HG03520 (cell line): Measurements from ENCODE around the gene DIAPH1.

Experiments used
- ATAC-seq: cut with Tn5 transposase; IDR thresholded peaks from one replicate; pipeline ENCODE4 v1.9.1; 2021; ENCODE audit warnings: mild to moderate bottlenecking, moderate library complexity; ENCODE audit not compliant: unreplicated experiment

DIAPH1 gene

DNA sequence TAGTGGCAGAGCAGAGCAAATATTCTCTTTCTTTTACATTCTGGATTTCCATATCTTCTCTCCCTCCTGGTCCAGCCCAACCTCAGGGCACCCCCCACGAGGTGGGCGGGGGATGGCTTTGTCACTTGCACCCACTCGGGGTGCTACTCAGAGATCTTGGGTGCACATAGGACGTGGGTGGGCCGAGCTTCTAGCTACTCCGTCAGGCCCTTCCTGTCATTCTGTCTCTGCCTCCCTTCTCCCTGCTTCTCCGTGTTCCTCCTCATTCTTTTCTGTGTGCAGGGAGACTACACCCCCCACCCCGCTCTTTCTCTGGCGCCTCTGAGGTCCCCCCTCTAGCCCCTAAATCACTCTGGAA is 110.4 kb downstream of the DIAPH1 start:
- ATAC-seq = no peak

DNA sequence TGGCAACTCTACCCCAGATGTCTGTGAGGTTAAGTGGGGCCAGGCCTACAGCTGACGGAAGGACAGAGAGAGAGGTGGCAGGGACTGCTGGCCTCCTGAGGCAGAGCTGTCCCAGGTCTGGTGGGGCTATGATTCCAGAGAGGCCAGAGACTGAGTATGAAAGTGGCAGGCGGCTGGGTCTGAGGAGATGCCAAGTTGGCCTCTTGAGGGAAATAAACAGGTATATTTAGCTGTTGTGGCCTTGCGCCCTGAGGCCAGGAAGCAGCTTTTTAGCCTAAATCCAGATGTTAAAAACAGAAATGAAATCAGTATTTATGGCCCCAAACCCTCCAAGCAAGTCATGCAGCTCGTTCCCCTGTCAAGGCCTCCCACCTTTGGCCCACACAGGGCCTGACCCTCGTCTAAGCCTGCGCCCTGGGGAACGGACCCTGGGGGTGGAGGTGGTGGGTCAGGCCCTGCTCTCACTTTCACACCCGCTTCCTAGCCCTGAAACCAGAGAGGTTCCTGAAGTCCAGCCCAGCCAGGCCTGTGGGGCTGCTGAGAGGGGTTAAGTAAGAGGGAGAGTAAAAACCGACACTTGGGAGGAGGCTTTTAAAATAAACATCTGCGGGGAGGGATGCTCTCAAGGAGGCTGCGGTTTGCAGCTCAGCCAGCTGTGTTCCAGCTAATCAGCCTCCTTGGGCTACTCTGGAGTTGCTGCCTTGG is 111.3 kb downstream of the DIAPH1 start:
- no peak for ATAC-seq

- no peak for ATAC-seq
Measured at GRCh38 chr5:141506381-141507155, 112.2 kb downstream of the DIAPH1 start.

DNA sequence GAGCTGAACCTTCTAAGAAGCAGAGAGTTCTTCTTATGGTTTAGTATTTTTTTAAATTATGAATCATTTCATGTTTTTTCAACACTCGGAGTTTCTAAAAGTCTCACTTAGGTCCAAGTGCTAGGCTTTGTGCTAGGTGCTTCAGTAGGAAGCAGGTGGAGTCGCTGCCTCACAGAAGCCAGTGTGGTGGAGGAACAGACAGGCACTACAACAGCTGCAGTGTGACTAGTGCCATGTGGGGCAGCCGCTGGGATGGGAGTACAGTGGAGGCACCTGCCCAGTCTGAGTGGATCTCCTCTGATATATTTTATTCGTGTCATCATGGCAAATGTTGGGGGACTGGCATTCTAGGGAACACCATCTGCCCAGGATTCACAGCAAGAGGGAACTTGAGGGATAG is 114.6 kb downstream of the DIAPH1 start:
- no peak for ATAC-seq

- ATAC-seq = no peak
Measured at GRCh38 chr5:141503681-141504080, 115.1 kb downstream of the DIAPH1 start.

DNA sequence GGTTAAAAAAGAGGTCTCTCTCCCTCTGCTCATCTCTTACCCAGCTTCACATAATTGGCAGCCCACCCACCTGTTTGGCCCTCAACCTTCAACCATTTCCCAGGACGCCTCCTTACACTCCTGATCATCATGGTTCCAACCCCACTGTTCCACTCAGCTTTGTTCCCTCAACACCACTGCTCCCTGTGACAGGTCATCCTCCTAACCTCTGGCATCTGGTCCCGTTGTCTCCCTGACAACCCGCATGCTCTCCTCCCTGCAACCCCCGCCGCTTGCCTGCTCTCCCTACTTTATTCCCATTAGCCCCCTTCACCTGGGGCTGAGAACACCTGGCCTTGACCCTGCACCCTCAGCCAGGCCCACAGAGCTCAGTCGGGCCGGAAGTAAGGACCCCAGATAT is 117.0 kb downstream of the DIAPH1 start:
- no peak for ATAC-seq

DNA sequence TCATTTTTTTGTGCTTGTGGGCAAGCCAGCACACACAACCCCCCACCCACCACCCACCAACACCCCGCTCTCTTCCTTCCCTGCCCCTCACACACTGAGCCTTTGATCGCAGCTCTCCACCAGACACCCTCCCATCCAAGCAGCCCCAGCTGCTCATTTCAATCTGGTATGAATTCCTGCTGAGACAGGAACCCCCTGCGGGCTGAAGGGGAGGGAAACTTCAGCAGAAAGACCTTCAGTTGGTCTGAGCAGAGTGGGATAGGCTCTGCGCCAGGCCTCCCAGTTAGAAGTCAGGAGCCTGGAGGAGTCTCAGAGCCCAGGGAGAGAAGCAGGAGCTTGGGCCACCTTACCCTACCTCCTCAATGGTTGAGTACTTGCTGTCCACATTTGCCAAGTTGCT is 122.8 kb downstream of the DIAPH1 start:
- no peak for ATAC-seq

GRCh38 chr5:141495453-141495811 is 123.4 kb downstream of the DIAPH1 start:
- ATAC-seq = no peak

- no peak for ATAC-seq
Measured at GRCh38 chr5:141494761-141495452, 123.9 kb downstream of the DIAPH1 start.

GRCh38 chr5:141493500-141494422 is 125.0 kb downstream of the DIAPH1 start:
- ATAC-seq = no peak

DNA sequence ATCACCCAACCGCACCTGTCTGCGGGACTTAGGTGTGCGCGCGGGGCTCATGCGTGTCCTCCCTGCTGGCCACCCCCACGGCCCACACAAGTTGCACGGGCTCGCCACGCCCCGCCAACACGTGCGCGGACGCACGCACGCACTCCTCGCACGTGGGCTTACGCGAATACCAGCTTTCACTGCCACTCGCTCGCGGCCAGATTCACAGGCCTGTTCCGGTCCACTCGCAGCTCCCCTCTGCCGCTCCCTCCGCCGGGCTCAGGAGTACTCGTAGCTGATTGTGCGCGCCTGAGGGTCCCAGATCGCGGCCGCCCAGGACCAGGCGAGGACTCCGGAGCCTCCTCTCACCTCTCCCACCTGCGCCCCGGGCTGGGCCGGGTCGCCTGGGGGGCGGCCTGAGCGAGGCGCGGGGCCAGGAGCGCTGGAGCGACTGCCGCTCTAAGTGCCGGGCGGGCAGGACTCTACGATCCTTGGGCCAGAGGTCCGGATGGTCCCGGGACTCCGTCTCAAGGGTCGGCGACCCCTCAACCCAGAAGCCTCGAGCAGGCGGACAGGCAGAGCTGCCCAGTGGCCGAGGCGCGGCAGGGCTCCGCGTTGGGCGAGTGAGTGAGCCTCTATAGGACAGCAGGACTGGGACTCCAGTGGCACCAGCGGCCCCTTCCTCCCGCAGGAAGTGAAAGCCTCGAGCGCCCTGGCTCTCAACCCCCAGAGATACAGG is 126.5 kb downstream of the DIAPH1 start:
- peak; percentile 35 for ATAC-seq

DNA sequence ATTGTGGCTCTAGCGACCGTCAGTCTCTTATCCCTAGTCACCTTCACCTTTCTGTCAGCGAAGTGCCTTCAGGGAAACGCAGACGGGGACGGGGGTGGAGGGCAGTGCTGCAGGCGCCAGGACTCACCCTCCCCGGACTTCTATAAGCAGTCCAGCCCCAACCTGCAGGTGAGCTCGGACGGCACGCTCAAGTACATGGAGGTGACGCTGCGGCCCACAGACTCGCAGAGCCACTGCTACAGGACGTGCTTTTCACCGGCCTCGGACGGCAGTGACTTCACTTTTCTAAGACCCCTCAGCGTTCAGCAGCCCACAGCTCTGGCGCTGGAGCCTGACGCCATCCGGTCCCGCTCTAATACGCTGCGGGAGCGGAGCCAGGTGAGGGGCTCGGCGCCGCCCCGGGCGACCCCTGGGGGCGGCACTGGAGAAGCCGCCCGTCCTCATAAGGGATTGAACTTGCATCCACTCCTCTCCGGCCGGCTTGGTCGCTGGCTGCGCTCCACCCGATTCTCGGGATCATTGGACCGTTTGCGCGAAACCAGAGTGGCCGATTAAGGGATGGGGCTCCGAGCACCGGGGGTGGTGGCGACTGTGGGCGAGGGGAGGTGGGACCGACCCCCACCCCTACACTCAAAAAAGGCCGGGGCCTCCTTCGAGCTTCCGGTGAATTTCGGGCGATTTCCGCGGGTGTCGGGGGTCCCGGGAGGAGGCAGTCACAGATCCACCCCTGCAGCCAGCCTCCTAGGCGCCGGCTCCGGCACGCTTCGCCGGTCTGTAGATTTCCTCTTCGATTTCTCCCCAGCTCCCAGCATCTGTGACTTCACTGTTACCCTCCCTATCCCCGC is 127.3 kb downstream of the DIAPH1 start:
- ATAC-seq = peak; percentile 24

DNA sequence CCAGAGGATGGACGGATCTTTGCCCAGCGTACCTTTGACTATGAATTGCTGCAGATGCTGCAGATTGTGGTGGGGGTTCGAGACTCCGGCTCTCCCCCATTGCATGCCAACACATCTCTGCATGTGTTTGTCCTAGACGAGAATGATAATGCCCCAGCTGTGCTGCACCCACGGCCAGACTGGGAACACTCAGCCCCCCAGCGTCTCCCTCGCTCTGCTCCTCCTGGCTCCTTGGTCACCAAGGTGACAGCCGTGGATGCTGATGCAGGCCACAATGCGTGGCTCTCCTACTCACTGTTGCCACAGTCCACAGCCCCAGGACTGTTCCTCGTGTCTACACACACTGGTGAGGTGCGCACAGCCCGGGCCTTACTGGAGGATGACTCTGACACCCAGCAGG is 128.0 kb downstream of the DIAPH1 start:
- ATAC-seq = no peak

GRCh38 chr5:141490271-141490670 is 128.5 kb downstream of the DIAPH1 start:
- no peak for ATAC-seq

GRCh38 chr5:141489841-141490240 is 129.0 kb downstream of the DIAPH1 start:
- ATAC-seq = no peak

- no peak for ATAC-seq
Measured at GRCh38 chr5:141488591-141489561, 129.9 kb downstream of the DIAPH1 start, which contains the start of gene PCDHGC5. TSS of gene PCDHGC5 (plus strand) at chr5:141489081. CDS start at chr5:141489241, 160 bp downstream.

GRCh38 chr5:141487131-141487530 is 131.7 kb downstream of the DIAPH1 start:
- no peak for ATAC-seq

DNA sequence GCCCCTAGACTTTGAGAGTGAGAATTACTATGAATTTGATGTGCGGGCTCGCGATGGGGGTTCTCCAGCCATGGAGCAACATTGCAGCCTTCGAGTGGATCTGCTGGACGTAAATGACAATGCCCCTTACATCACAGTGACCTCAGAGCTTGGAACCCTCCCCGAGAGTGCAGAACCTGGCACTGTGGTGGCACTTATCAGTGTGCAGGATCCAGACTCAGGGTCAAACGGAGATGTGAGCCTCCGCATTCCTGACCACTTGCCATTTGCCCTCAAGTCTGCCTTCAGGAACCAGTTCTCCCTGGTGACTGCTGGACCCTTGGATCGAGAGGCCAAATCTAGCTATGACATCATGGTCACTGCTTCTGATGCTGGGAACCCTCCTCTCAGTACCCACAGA is 132.7 kb downstream of the DIAPH1 start:
- no peak for ATAC-seq
